ENCODE data around the gene CCDC47. TPM values are rescaled to one million over a fixed set of nuclear protein-coding genes. Genes with fewer than 3 reads are reported as not detected.

Gene CCDC47
- total RNA-seq, 1 donor from 2014 or later = 56.4 TPM

DNA sequence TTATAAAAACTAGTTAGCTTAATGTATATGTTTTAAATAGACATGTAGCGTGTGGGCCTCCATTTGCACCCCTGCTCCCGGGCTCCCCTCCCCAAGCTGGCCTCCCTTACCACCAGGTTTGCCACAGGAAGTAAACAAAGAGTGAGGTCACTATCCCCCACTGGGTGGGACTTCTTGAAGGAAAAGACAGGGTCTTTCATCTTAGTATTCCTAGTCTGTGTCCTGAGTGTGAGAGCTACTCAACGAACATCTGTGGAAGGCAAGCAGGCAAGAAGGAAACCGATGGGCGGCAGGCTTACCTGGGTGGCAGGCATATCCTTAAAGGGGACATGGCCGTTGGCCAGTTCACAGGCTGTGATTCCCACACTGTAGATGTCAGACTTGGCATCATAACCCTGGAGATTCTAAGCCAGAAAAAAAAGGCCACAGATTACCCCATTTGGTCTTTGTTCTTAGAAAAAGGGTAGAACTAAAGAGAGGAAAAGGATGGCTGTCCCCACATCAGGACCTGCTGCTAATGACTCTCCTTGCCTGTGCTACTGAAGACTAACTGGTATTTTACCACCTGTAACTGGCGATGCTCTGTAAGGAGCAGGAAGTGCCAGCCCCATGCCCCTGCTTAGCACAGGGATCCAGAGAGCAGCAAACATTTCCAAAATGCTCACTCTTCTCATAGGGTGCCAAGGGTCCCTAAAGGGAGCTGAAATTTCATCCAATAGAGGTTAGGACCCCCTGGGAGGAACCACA is 66.9 kb downstream of the CCDC47 start:
- no peak for TF ChIP-seq CTCF (IDR thresholded peaks at IDR 0.05; ENCODE audit: partially characterized antibody, unreplicated experiment)
- peaks cover 26% of the 10 kb centered on the region for H3K4me1 Mint-ChIP-seq (ENCODE audit: low read depth, unreplicated experiment)
- no peak overlapping the region for H3K27ac Mint-ChIP-seq (ENCODE audit: unreplicated experiment)
- no peak overlapping the region for H3K4me3 Mint-ChIP-seq (ENCODE audit: unreplicated experiment)
- H3K27me3 Mint-ChIP-seq (ENCODE audit: unreplicated experiment) = peaks cover 12% of the 10 kb centered on the region
- no peaks in the 10 kb centered on the region for H3K36me3 Mint-ChIP-seq (ENCODE audit: unreplicated experiment)
- H3K9me3 Mint-ChIP-seq (ENCODE audit: unreplicated experiment) = peaks cover 13% of the 10 kb centered on the region
- DNase-seq = no peak

- H3K36me3 Mint-ChIP-seq (ENCODE audit: unreplicated experiment) = no peaks in the 10 kb centered on the region
- no peak for DNase-seq
- no peak overlapping the region for H3K27ac Mint-ChIP-seq (ENCODE audit: unreplicated experiment)
- H3K27me3 Mint-ChIP-seq (ENCODE audit: unreplicated experiment) = peaks cover 16% of the 10 kb centered on the region
- TF ChIP-seq CTCF (IDR thresholded peaks at IDR 0.05; ENCODE audit: partially characterized antibody, unreplicated experiment) = no peak
- H3K4me3 Mint-ChIP-seq (ENCODE audit: unreplicated experiment) = peak overlapping the region; percentile 72
- H3K4me1 Mint-ChIP-seq (ENCODE audit: low read depth, unreplicated experiment) = peaks cover 27% of the 10 kb centered on the region
- peaks cover 18% of the 10 kb centered on the region for H3K9me3 Mint-ChIP-seq (ENCODE audit: unreplicated experiment)
Measured at GRCh38 chr17:63705657-63706056, 67.7 kb downstream of the CCDC47 start.

DNA sequence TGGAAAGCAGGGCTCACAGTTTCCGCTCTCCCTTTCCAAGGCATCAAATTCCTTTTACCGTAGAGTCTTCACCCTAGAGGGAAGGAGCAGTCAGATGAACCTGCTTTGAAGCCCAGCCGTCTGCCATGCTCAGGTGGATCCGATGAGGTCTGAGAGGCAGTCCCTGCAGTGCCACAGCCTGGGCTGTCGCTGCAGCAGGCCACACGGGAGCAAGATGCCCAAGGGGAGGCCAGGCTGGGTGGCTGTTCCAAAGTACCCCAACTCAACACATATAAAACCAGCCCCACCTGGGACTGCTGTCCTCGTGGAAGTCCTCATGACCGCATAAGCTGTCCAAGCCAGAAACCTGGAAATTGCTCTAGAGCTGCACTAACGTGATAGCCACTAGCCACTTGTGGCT is 68.6 kb downstream of the CCDC47 start:
- H3K4me3 Mint-ChIP-seq (ENCODE audit: unreplicated experiment) = no peak overlapping the region

GRCh38 chr17:63704259-63704576 is 69.2 kb downstream of the CCDC47 start:
- H3K9me3 Mint-ChIP-seq (ENCODE audit: unreplicated experiment) = peaks cover 18% of the 10 kb centered on the region
- H3K27ac Mint-ChIP-seq (ENCODE audit: unreplicated experiment) = no peak overlapping the region
- H3K4me3 Mint-ChIP-seq (ENCODE audit: unreplicated experiment) = peak overlapping the region; percentile 95
- peaks cover 16% of the 10 kb centered on the region for H3K27me3 Mint-ChIP-seq (ENCODE audit: unreplicated experiment)
- H3K36me3 Mint-ChIP-seq (ENCODE audit: unreplicated experiment) = no peaks in the 10 kb centered on the region
- no peak for TF ChIP-seq CTCF (IDR thresholded peaks at IDR 0.05; ENCODE audit: partially characterized antibody, unreplicated experiment)
- peaks cover 27% of the 10 kb centered on the region for H3K4me1 Mint-ChIP-seq (ENCODE audit: low read depth, unreplicated experiment)
- DNase-seq = no peak

More for the DNA sequence above, 68.6 kb downstream of the CCDC47 start:
- no peak for TF ChIP-seq CTCF (IDR thresholded peaks at IDR 0.05; ENCODE audit: partially characterized antibody, unreplicated experiment)
- no peaks in the 10 kb centered on the region for H3K36me3 Mint-ChIP-seq (ENCODE audit: unreplicated experiment)
- peaks cover 18% of the 10 kb centered on the region for H3K9me3 Mint-ChIP-seq (ENCODE audit: unreplicated experiment)
- no peak overlapping the region for H3K27ac Mint-ChIP-seq (ENCODE audit: unreplicated experiment)
- no peak for DNase-seq
- H3K4me1 Mint-ChIP-seq (ENCODE audit: low read depth, unreplicated experiment) = peaks cover 27% of the 10 kb centered on the region
- peaks cover 16% of the 10 kb centered on the region for H3K27me3 Mint-ChIP-seq (ENCODE audit: unreplicated experiment)

DNA sequence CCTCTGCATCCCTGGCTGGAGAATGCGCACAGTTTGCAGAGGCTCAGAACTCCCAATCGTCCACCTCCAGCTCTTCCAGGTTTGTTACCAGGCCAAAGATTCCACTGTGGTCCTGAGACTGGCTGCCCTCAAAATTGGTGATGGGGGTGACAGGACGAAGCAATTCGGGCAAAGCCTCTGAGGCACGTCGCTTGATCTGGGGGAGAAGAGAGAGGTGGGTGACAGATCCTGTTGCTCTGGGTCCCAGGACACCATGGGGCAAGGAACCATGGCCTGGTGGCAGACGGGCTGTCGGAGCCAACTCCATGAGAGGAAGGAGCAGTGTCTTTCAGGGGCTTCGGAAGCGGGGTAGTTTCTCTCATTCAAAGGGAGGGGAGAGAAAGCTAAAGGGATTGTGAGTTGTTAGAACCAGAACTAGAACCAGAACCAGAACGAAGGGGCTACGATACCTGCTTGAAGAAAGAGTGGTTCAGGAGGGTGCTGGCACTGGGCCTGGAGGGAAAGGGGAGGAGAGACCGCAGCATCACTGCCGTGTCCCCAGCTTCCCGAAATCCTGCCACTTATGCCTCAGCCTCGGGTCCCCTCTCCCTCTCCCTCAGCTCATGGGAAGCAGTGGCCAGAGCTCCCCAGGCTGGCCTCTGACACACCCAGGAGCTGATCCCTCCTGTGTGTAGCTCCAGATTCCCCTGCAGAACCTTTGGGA is 69.7 kb downstream of the CCDC47 start:
- H3K4me1 Mint-ChIP-seq (ENCODE audit: low read depth, unreplicated experiment) = peaks cover 27% of the 10 kb centered on the region
- H3K36me3 Mint-ChIP-seq (ENCODE audit: unreplicated experiment) = no peaks in the 10 kb centered on the region
- H3K27ac Mint-ChIP-seq (ENCODE audit: unreplicated experiment) = no peak overlapping the region
- peaks cover 18% of the 10 kb centered on the region for H3K9me3 Mint-ChIP-seq (ENCODE audit: unreplicated experiment)
- DNase-seq = no peak
- no peak for TF ChIP-seq CTCF (IDR thresholded peaks at IDR 0.05; ENCODE audit: partially characterized antibody, unreplicated experiment)
- peaks cover 16% of the 10 kb centered on the region for H3K27me3 Mint-ChIP-seq (ENCODE audit: unreplicated experiment)
- peak overlapping the region; percentile 95 for H3K4me3 Mint-ChIP-seq (ENCODE audit: unreplicated experiment)
